Lung (tissue), 12 donors: Measurements from ENCODE around the gene COBLL1. TPM values are rescaled to one million over a fixed set of nuclear protein-coding genes. Genes with fewer than 3 reads are reported as not detected.

ENCODE experiments used
- ATAC-seq: fragments of 200-7000 bp; cut with Tn5 transposase; one replicate; pipeline ENCODE4 v1.9.1; 2020; ENCODE audit warnings: moderate number of reproducible peaks; ENCODE audit not compliant: insufficient read depth, low FRiP score
- DNase-seq, 3 donors: peaks; one replicate each; pipeline ENCODE4 v3.0.0-alpha.2; 2013 to 2017
- H3K27ac ChIP-seq, 2 donors: one replicate each; pipeline ENCODE4 v1.5.1; 2013; ENCODE audit warnings: mild to moderate bottlenecking in 2 of 2, moderate library complexity in 2 of 2, control low read depth in 1 of 2, inconsistent platforms in 1 of 2, low read depth in 1 of 2, low read length in 1 of 2
- H3K27me3 ChIP-seq, 3 donors: one replicate each; pipeline ENCODE4 v1.5.1; 2013; ENCODE audit warnings: low read length in 2 of 3; ENCODE audit not compliant: control insufficient read depth in 3 of 3, insufficient read depth in 3 of 3
- H3K36me3 ChIP-seq, 4 donors: one replicate each; pipeline ENCODE4 v1.5.1; 2013; ENCODE audit warnings: low read length in 4 of 4, mild to moderate bottlenecking in 1 of 4, moderate library complexity in 1 of 4; ENCODE audit not compliant: control insufficient read depth in 4 of 4, insufficient read depth in 4 of 4
- H3K4me1 ChIP-seq, 5 donors: one replicate each; pipeline ENCODE4 v1.5.1; 2013; ENCODE audit warnings: low read length in 5 of 5, mild to moderate bottlenecking in 2 of 5, moderate library complexity in 1 of 5; ENCODE audit not compliant: control insufficient read depth in 5 of 5, insufficient read depth in 5 of 5
- H3K4me3 ChIP-seq: one replicate; pipeline ENCODE4 v1.5.1; 2013; ENCODE audit warnings: mild to moderate bottlenecking, control low read depth, moderate library complexity
- H3K9ac ChIP-seq, 2 donors: one replicate each; pipeline ENCODE4 v1.5.1; 2013; ENCODE audit warnings: low read length in 2 of 2, control low read depth in 1 of 2; ENCODE audit not compliant: insufficient read depth in 1 of 2
- H3K9me3 ChIP-seq, 4 donors: one replicate each; pipeline ENCODE4 v1.5.1; 2013; ENCODE audit warnings: low read length in 3 of 4, mild to moderate bottlenecking in 1 of 4, moderate library complexity in 1 of 4; ENCODE audit not compliant: control insufficient read depth in 4 of 4, insufficient read depth in 3 of 4
- CTCF ChIP-seq: IDR thresholded peaks from 2 replicates; pipeline ENCODE4 v1.5.1; 2012; ENCODE audit warnings: mild to moderate bottlenecking; ENCODE audit errors: control extremely low read depth, extremely low read depth
- WGBS, 2 donors: extraction: QIAGEN DNeasy Blood & Tissue Kit; methylation state at CpG; one replicate each; pipeline ENCODE4 v1.1.7; 2013; 5-methylcytosine and 5-hydroxymethylcytosine counted together
- polyA plus RNA-seq, 2 donors: library from polyadenylated mRNA; stranded (reverse); fragments of 200-250 nt; gene quantifications; one replicate each; pipeline ENCODE4 v1.2.1, GENCODE V29; 2013
- total RNA-seq, 2 donors: library from RNA; depleted of rRNA in 1 of 2; stranded (reverse); fragments of >200 nt in 1 of 2; gene quantifications; one replicate each; pipeline ENCODE4 v1.2.1, GENCODE V29; 2014 to 2021
- donor health status: control.
- donor health status: control.
- donor health status: Bipolar disorder and iron deficiency.
- donor health status: healthy.
- donor health status: DM: yes; HTN: yes; CAD: no.

Gene COBLL1
- total and polyA plus RNA-seq, 4 donors = 13.0 to 86.5 (median 53.7) TPM

DNA sequence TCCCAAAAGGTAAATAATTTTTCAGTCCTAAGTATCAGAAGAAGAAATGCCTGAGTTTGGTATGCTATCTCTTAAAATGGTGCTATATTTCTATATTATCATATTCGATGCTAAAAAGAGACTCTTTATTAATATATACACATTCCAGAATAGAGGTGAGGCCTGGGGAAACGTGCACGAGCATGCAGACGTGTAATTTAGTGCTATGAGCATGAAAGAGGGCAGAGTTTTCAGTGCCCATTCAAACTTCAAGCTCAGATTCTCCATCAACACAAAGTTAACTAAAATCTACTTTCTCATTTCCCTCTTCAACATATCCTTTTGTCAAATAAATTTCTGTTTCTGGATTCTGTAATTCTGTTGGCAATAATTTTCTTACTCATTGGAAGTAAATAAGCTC, 5.7 kb upstream of the COBLL1 start:
- Histone ChIP-seq H3K27me3 (peaks cover 0 to 6% (median 0%) of the 10 kb centered on the region in 3 donors), H3K36me3 (no peaks in the 10 kb centered on the region), H3K4me3 (no peak overlapping the region), H3K4me1 (peaks cover 0 to 5% (median 0%) of the 10 kb centered on the region in 5 donors), H3K9ac (no peak overlapping the region), H3K9me3 (no peaks in the 10 kb centered on the region), H3K27ac (no peak overlapping the region)
- no peak for TF ChIP-seq CTCF
- no peak for ATAC-seq
- WGBS, 2 donors = 88 to 90% methylated on average over 4 of the region's 4 CpGs
- DNase-seq = no peak

GRCh38 chr2:164846276-164846675, 4.7 kb upstream of the COBLL1 start:
- TF ChIP-seq CTCF = no peak
- Histone ChIP-seq H3K27me3 (peaks cover 0 to 6% (median 0%) of the 10 kb centered on the region in 3 donors), H3K36me3 (no peaks in the 10 kb centered on the region), H3K9me3 (no peaks in the 10 kb centered on the region), H3K4me3 (no peak overlapping the region), H3K27ac (no peak overlapping the region), H3K9ac (no peak overlapping the region), H3K4me1 (peaks cover 0 to 5% (median 0%) of the 10 kb centered on the region in 5 donors)
- ATAC-seq (no peak), DNase-seq (peak in 2 of 3 donors; percentile 55 to 61)
- 65 to 90% methylated on average over 2 of the region's 2 CpGs for WGBS, 2 donors

DNA sequence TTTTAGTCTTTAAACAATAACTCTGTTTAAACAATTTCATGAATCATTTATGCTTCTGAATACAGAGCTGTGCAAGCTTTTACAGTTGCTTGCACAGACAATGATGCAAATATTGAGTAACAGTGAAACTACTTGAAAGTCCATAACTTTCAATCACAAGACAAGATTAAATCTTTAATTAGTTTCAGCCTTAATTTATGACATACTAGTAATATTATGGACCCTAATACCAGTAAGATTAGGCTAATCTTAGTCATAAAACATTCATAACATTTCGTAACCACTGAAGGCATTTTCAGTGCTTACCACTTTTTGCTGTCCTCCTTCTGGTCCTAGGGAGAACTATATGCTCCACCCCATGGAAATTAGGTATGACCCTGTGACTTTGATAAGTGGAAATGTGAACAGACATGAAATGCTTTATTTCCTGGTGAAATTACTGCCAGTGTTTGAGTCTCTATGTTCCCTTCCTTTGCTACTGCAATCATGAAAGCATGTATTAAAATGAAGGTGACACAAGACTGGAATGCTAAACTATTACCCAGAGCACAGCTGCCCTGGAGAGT, 1.8 kb upstream of the COBLL1 start:
- Histone ChIP-seq H3K27me3 (peaks cover 0 to 17% (median 16%) of the 10 kb centered on the region in 3 donors), H3K36me3 (no peaks in the 10 kb centered on the region), H3K27ac (no peak overlapping the region), H3K4me3 (no peak overlapping the region), H3K9ac (no peak overlapping the region), H3K4me1 (peaks cover 0 to 12% (median 0%) of the 10 kb centered on the region in 5 donors), H3K9me3 (no peaks in the 10 kb centered on the region)
- DNase-seq (no peak), ATAC-seq (no peak)
- WGBS, 2 donors = 60 to 74% methylated on average over 1 of the region's 1 CpG
- no peak for TF ChIP-seq CTCF

DNA sequence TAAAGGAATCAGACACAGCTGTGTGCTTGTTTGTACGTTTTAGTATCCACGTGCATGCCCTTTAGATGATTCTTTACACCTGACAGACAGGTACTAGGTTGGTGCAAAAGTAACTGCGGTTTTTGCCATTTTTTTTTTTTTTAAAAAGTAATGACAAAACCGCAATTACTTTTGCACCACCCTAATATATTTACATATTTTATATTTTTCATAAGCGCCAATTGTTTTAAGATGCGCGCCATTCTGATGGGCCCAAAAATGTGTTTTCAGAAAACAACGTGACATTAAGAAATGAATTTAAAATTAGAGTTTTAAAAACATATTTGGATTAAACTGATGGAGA, 972 bp upstream of the COBLL1 start:
- no peak for ATAC-seq
- Histone ChIP-seq H3K27me3 (peaks cover 0 to 26% (median 21%) of the 10 kb centered on the region in 3 donors), H3K9ac (no peak overlapping the region), H3K4me3 (no peak overlapping the region), H3K4me1 (peaks cover 0 to 8% (median 1%) of the 10 kb centered on the region in 5 donors), H3K36me3 (no peaks in the 10 kb centered on the region), H3K27ac (no peak overlapping the region), H3K9me3 (no peaks in the 10 kb centered on the region)
- no peak for TF ChIP-seq CTCF
- DNase-seq = no peak
- WGBS, 2 donors = 51% methylated on average over 8 of the region's 8 CpGs
